Measurements from ENCODE around the gene SLC44A2.
"Not testable (repeated sequence)": the region's sequence is repeated elsewhere in the genome, so short reads cannot be mapped to it uniquely, and the experiment has no call there.

Gene SLC44A2

GRCh38 chr19:10648360-10648759 is 23.0 kb downstream of the SLC44A2 start:
- DNase-seq: no peak

DNA sequence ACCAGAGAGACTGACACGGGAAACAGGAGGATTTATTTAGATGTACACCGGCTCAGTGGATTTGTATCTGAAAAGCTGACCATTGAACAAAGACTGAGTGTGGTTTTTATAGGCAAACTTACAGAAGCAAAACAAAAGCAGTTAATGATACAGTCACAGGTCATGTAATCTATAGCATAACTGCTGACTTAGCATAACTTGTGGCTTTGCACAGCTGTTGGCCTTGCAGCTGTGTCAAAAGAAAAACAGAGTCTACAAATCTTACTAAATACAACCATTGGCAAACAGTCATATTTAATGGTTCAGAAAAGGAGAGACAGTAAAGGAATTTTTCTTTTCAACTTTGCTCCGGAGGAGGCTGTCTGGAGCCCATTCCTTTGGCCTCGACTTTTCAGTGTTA is 26.5 kb downstream of the SLC44A2 start:
- no peak for DNase-seq

DNA sequence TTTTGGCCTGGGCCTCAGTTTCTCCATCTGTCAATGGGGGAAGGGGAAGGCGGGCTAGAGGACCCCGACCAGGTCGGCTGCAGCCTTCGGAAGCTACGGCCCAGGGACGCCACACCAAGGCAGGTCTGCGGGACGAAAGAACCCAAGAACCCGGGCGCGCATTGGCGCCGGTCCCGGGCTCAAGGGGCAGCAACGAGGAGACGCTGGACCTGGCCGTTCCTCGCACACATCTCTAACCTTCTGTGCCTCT is 28.1 kb downstream of the SLC44A2 start:
- no peak for DNase-seq

GRCh38 chr19:10653732-10654609 is 28.6 kb downstream of the SLC44A2 start, which contains the start of gene ILF3:
TSS of gene ILF3 (plus strand) at chr19:10654346. CDS start at chr19:10670606, 16,260 bp downstream.
- peak; percentile 92 to 100 (median 99) for DNase-seq

- DNase-seq: peak in 13 of 56 donors; percentile 24 to 67 (median 40)
Observed at GRCh38 chr19:10654610-10655456, 29.5 kb downstream of the SLC44A2 start.

GRCh38 chr19:10655457-10656312 is 30.3 kb downstream of the SLC44A2 start:
- peak in 7 of 56 donors; percentile 3 to 30 (median 7) for DNase-seq

GRCh38 chr19:10660346-10660745 is 35.0 kb downstream of the SLC44A2 start:
- DNase-seq: no peak

- no peak for DNase-seq
Observed at GRCh38 chr19:10661946-10662345, 36.6 kb downstream of the SLC44A2 start.

GRCh38 chr19:10662384-10663251 is 37.3 kb downstream of the SLC44A2 start:
- DNase-seq: peak in 21 of 56 donors; percentile 6 to 58 (median 16)

DNA sequence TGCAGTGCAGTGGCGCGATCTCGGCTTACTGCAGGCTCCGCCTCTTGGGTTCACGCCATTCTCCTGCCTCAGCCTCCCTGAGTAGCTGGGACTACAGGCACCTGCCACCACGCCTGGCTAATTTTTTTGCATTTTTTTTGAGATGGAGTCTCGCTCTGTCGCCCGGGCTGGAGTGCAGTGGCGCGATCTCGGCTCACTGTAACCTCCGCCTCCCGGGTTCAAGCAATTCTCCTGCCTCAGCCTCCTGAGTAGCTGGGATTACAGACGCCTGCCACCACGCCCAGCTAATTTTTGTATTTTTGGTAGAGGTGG is 37.9 kb downstream of the SLC44A2 start:
- DNase-seq: not testable (repeated sequence)

- no peak for DNase-seq
Observed at GRCh38 chr19:10667867-10668266, 42.5 kb downstream of the SLC44A2 start.

DNA sequence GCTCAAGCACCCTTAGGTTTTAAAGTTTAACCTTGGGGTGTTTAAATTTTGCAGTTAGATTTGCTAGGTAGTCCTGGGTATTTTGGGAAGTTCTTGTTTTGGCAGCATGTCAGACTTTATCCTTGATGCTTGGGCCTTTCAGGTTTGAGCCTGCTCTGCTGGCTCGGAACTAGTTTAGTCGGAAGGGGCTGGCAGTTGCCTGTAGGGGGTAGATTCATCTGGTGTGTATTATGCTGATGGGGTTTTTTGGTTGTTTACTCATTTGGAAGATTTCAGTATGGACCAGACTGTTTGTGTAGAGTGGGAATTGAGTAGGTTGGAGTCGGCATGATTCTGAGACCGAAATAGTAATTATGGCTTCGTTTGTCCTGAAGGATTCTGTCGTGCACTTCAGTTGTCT is 43.9 kb downstream of the SLC44A2 start:
- no peak for DNase-seq

DNA sequence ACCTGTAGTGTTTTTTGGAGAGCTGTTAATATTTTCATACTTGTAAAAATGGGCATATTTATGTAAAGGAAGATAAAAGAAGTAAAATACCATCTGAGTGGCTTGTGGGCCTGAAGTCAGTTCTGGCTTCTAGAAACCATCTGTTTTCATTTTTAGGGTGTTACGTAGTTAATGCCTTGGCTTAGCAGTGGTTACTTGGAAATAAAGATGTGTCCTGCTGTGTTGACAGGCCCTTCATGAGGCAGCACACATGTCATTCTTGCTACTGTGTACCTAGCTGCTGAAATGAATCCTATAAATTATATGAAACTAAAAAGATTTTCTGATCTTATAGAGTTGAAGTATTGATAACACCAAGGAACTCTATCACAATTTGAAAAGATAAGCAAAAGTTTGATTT is 44.8 kb downstream of the SLC44A2 start:
- DNase-seq: no peak

GRCh38 chr19:10670876-10671804 is 45.8 kb downstream of the SLC44A2 start:
- no peak for DNase-seq

GRCh38 chr19:10671922-10672321 is 46.6 kb downstream of the SLC44A2 start:
- not testable (repeated sequence) for DNase-seq

- DNase-seq: not testable (repeated sequence)
Observed at GRCh38 chr19:10675214-10675613, 49.9 kb downstream of the SLC44A2 start.

GRCh38 chr19:10677751-10678150 is 52.4 kb downstream of the SLC44A2 start:
- no peak for DNase-seq

- no peak for DNase-seq
Observed at GRCh38 chr19:10678813-10679212, 53.5 kb downstream of the SLC44A2 start.

GRCh38 chr19:10679743-10680142 is 54.4 kb downstream of the SLC44A2 start:
- DNase-seq: no peak
